Mesenchymal stem cell (in vitro differentiated cells and primary cell): ENCODE results near the gene BAZ1B.
A peak's percentile ranks its signal among the peaks of the same experiment; 100 is the strongest.
"Not testable (repeated sequence)": the region's sequence is repeated elsewhere in the genome, so short reads cannot be mapped to it uniquely, and the experiment has no call there.

ENCODE experiments used
- DNase-seq: peaks from one replicate; pipeline ENCODE4 v3.0.0-alpha.2; 2013
- H2AFZ ChIP-seq: one replicate; pipeline ENCODE4 v1.6.1; 2013; ENCODE audit warnings: low read depth, mild to moderate bottlenecking, control low read depth, inconsistent platforms, low read length, moderate library complexity
- H2AK5ac ChIP-seq: 2 replicates; pipeline ENCODE4 v1.6.1; 2013; ENCODE audit warnings: low read length, moderate library complexity, mild to moderate bottlenecking, inconsistent platforms; ENCODE audit not compliant: severe bottlenecking
- H2BK120ac ChIP-seq: one replicate; pipeline ENCODE4 v1.6.1; 2013; ENCODE audit warnings: low read depth, mild to moderate bottlenecking, inconsistent platforms, low read length, moderate library complexity
- H2BK12ac ChIP-seq, 2 experiments: one replicate each; pipeline ENCODE4 v1.6.1; 2013; ENCODE audit warnings: inconsistent platforms in 2 of 2, low read length in 2 of 2, mild to moderate bottlenecking in 2 of 2, moderate library complexity in 2 of 2, control low read depth in 1 of 2
- H2BK15ac ChIP-seq: one replicate; pipeline ENCODE4 v1.6.1; 2013; ENCODE audit warnings: mild to moderate bottlenecking, low read depth, inconsistent platforms; ENCODE audit not compliant: poor library complexity, severe bottlenecking
- H2BK5ac ChIP-seq: 2 replicates; pipeline ENCODE4 v1.6.1; 2013; ENCODE audit warnings: low read depth, mild to moderate bottlenecking, low read length, control low read depth, inconsistent platforms; ENCODE audit not compliant: poor library complexity, severe bottlenecking
- H3K14ac ChIP-seq, 2 experiments: one replicate each; pipeline ENCODE4 v1.6.1; 2013; ENCODE audit warnings: inconsistent platforms in 2 of 2, low read length in 2 of 2, control low read depth in 1 of 2, mild to moderate bottlenecking in 1 of 2, moderate library complexity in 1 of 2
- H3K18ac ChIP-seq, 2 experiments: one replicate each; pipeline ENCODE4 v1.6.1; 2013; ENCODE audit warnings: inconsistent platforms in 2 of 2, low read length in 2 of 2, control low read depth in 1 of 2, low read depth in 1 of 2, mild to moderate bottlenecking in 1 of 2
- H3K23ac ChIP-seq, 2 experiments: one replicate each; pipeline ENCODE4 v1.6.1; 2013; ENCODE audit warnings: inconsistent platforms in 2 of 2, low read length in 2 of 2, mild to moderate bottlenecking in 2 of 2, moderate library complexity in 2 of 2, control low read depth in 1 of 2
- H3K27ac ChIP-seq: 2 replicates; pipeline ENCODE4 v1.5.1; 2013; ENCODE audit warnings: mild to moderate bottlenecking, moderate library complexity, low read length, control low read depth, inconsistent platforms; ENCODE audit not compliant: poor library complexity, severe bottlenecking
- H3K27me3 ChIP-seq, 2 experiments: 2 replicates each; pipeline versions ENCODE4 v1.6.1 to v1.7.0; 2013; ENCODE audit warnings: low read length in 2 of 2, mild to moderate bottlenecking in 2 of 2, moderate library complexity in 2 of 2, control low read depth in 1 of 2, inconsistent platforms in 1 of 2; ENCODE audit not compliant: control insufficient read depth in 1 of 2, insufficient read depth in 1 of 2
- H3K36me3 ChIP-seq, 2 experiments: 2 replicates each; pipeline versions ENCODE4 v1.6.1 to v1.7.0; 2013; ENCODE audit warnings: low read length in 2 of 2, control low read depth in 1 of 2, inconsistent platforms in 1 of 2, low read depth in 1 of 2, mild to moderate bottlenecking in 1 of 2; ENCODE audit not compliant: insufficient read depth in 2 of 2, control insufficient read depth in 1 of 2
- H3K4ac ChIP-seq, 2 experiments: one replicate each; pipeline ENCODE4 v1.6.1; 2013; ENCODE audit warnings: inconsistent platforms in 2 of 2, low read length in 2 of 2, mild to moderate bottlenecking in 2 of 2, moderate library complexity in 2 of 2, control low read depth in 1 of 2, low read depth in 1 of 2
- H3K4me1 ChIP-seq: 2 replicates; pipeline ENCODE4 v1.6.1; 2013; ENCODE audit warnings: low read depth, low read length, control low read depth; ENCODE audit not compliant: control insufficient read depth, insufficient read depth
- H3K4me2 ChIP-seq: 2 replicates; pipeline ENCODE4 v1.6.1; 2013; ENCODE audit warnings: low read length, mild to moderate bottlenecking, inconsistent platforms; ENCODE audit not compliant: poor library complexity, severe bottlenecking
- H3K4me3 ChIP-seq, 2 experiments: 2 replicates each; pipeline versions ENCODE4 v1.5.1 to v1.7.0; 2013; ENCODE audit warnings: low read length in 2 of 2, mild to moderate bottlenecking in 2 of 2, control low read depth in 1 of 2, low read depth in 1 of 2; ENCODE audit not compliant: insufficient read depth in 1 of 2
- H3K79me1 ChIP-seq: replicated peaks from 2 replicates; pipeline ENCODE4 v1.6.1; 2013; ENCODE audit warnings: mild to moderate bottlenecking, control low read depth, low read length, inconsistent platforms; ENCODE audit not compliant: poor library complexity, severe bottlenecking
- H3K9ac ChIP-seq: 2 replicates; pipeline ENCODE4 v1.7.0; 2013; ENCODE audit warnings: mild to moderate bottlenecking, low read length, moderate library complexity
- H3K9me3 ChIP-seq: 2 replicates; pipeline ENCODE4 v1.7.0; 2013; ENCODE audit warnings: mild to moderate bottlenecking, low read length; ENCODE audit not compliant: control insufficient read depth
- H4K8ac ChIP-seq: one replicate; pipeline ENCODE4 v1.6.1; 2013; ENCODE audit warnings: inconsistent platforms, mild to moderate bottlenecking, low read length, moderate library complexity
- H4K91ac ChIP-seq: one replicate; pipeline ENCODE4 v1.6.1; 2013; ENCODE audit warnings: mild to moderate bottlenecking, low read length, inconsistent platforms
- WGBS: methylation state at CpG from one replicate; pipeline ENCODE4 v1.1.7; 2013; ENCODE audit warnings: mixed read lengths; 5-methylcytosine and 5-hydroxymethylcytosine counted together

BAZ1B gene

GRCh38 chr7:73399185-73400050 is 122.7 kb downstream of the BAZ1B start:
- not testable (repeated sequence) for H3K4me1 ChIP-seq, DNase-seq, H2AFZ ChIP-seq, H4K8ac ChIP-seq, H3K18ac ChIP-seq, H2BK120ac ChIP-seq, H2AK5ac ChIP-seq, H3K4ac ChIP-seq, H3K79me1 ChIP-seq, H4K91ac ChIP-seq, H3K9me3 ChIP-seq, H3K36me3 ChIP-seq, H3K14ac ChIP-seq, H3K4me2 ChIP-seq, H2BK15ac ChIP-seq, H3K27ac ChIP-seq, H2BK12ac ChIP-seq, H2BK5ac ChIP-seq, H3K23ac ChIP-seq
- peak overlapping the region; percentile 38 for H3K9ac ChIP-seq
- H3K4me3 ChIP-seq = peak overlapping the region in 1 of 2 experiments; percentile 61
- WGBS = 96% methylated on average over 15 of the region's 19 CpGs
- peaks cover 0 to 13% of the 10 kb centered on the region in 2 experiments for H3K27me3 ChIP-seq

- no peak overlapping the region for H3K4ac ChIP-seq
- no peak overlapping the region for H3K4me3 ChIP-seq
- peak overlapping the region in 1 of 2 experiments; percentile 15 for H2BK12ac ChIP-seq
- no peak overlapping the region for H3K9ac ChIP-seq
- H4K8ac ChIP-seq = peak overlapping the region; percentile 19
- H3K4me1 ChIP-seq = no peaks in the 10 kb centered on the region
- no peak overlapping the region for H2BK120ac ChIP-seq
- H2BK15ac ChIP-seq = no peak overlapping the region
- H3K4me2 ChIP-seq = no peak overlapping the region
- no peak for DNase-seq
- no peak overlapping the region for H3K23ac ChIP-seq
- 33% methylated on average over 13 of the region's 14 CpGs for WGBS
- H2AFZ ChIP-seq = no peak overlapping the region
- no peak overlapping the region for H2AK5ac ChIP-seq
- H3K36me3 ChIP-seq = no peaks in the 10 kb centered on the region
- no peak overlapping the region for H2BK5ac ChIP-seq
- no peak overlapping the region for H3K27ac ChIP-seq
- H4K91ac ChIP-seq = no peak overlapping the region
- H3K18ac ChIP-seq = peak overlapping the region in 1 of 2 experiments; percentile 13
- no peak overlapping the region for H3K14ac ChIP-seq
- no peaks in the 10 kb centered on the region for H3K79me1 ChIP-seq
- H3K9me3 ChIP-seq = no peaks in the 10 kb centered on the region
- H3K27me3 ChIP-seq = peaks cover 0 to 13% of the 10 kb centered on the region in 2 experiments
Measured at GRCh38 chr7:73397521-73398281, 124.4 kb downstream of the BAZ1B start.

GRCh38 chr7:73395538-73396503 is 126.3 kb downstream of the BAZ1B start:
- H3K9me3 ChIP-seq = peaks cover 8% of the 10 kb centered on the region
- H3K27me3 ChIP-seq = peaks cover 0 to 13% of the 10 kb centered on the region in 2 experiments
- H3K4me1 ChIP-seq = no peaks in the 10 kb centered on the region
- no peak overlapping the region for H2BK5ac ChIP-seq
- no peak overlapping the region for H2AK5ac ChIP-seq
- no peak overlapping the region for H2AFZ ChIP-seq
- no peak overlapping the region for H3K27ac ChIP-seq
- H3K36me3 ChIP-seq = no peaks in the 10 kb centered on the region
- no peak overlapping the region for H4K8ac ChIP-seq
- no peak overlapping the region for H3K9ac ChIP-seq
- H2BK12ac ChIP-seq = no peak overlapping the region
- H3K79me1 ChIP-seq = no peaks in the 10 kb centered on the region
- no peak overlapping the region for H3K23ac ChIP-seq
- no peak overlapping the region for H3K4ac ChIP-seq
- H3K18ac ChIP-seq = no peak overlapping the region
- peak overlapping the region in 1 of 2 experiments; percentile 84 for H3K14ac ChIP-seq
- DNase-seq = no peak
- H3K4me3 ChIP-seq = no peak overlapping the region
- 87% methylated on average over 21 of the region's 21 CpGs for WGBS
- no peak overlapping the region for H2BK15ac ChIP-seq
- H4K91ac ChIP-seq = no peak overlapping the region
- H3K4me2 ChIP-seq = no peak overlapping the region
- H2BK120ac ChIP-seq = no peak overlapping the region
